Epithelial cell of esophagus (primary cell): Measurements from ENCODE around the gene ALG14.

ENCODE experiments used
- DNase-seq: peaks from one replicate; pipeline ENCODE4 v3.0.0; 2010; ENCODE audit warnings: low read depth
- H3K4me3 ChIP-seq: 2 replicates; pipeline ENCODE4 v1.5.1; 2011; ENCODE audit warnings: mild to moderate bottlenecking, low read length, control low read depth
- TF ChIP-seq, protein P1 (sequence below): IDR thresholded peaks from 2 replicates; pipeline ENCODE4 v1.5.1; 2011; ENCODE audit warnings: low read depth, mild to moderate bottlenecking, low read length, control low read depth, inconsistent platforms; ENCODE audit not compliant: insufficient read depth; ENCODE audit errors: missing control alignments

Gene ALG14

DNA sequence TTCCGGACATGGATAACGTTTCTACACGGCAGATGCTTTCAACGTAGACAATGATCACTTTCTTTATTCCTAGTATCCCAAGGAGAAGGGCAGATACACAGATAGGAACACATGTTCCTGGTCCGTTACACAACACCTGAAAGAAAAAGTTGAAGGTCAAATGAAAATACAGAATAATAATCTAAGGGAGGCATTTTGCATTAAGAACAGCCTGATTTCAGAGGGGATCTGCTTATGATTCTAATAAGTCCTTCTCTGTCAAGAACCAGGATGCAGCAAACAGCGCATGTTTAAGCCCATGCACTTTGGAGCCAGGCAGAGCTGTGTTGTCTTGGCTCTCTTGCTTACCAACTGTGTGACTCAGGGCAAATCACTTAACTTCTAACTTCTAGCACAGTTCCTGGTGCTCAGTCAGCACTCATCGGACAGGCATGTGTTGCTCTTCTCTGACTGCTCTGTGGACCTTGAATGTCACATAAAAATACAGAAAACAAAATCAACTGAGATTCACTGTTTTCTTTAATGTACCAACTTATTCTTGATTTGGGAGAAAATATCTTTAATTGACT is 89.5 kb downstream of the ALG14 start:
- no peak overlapping the region for H3K4me3 ChIP-seq
- DNase-seq, result peak; percentile 89
- TF ChIP-seq, protein P1, sequence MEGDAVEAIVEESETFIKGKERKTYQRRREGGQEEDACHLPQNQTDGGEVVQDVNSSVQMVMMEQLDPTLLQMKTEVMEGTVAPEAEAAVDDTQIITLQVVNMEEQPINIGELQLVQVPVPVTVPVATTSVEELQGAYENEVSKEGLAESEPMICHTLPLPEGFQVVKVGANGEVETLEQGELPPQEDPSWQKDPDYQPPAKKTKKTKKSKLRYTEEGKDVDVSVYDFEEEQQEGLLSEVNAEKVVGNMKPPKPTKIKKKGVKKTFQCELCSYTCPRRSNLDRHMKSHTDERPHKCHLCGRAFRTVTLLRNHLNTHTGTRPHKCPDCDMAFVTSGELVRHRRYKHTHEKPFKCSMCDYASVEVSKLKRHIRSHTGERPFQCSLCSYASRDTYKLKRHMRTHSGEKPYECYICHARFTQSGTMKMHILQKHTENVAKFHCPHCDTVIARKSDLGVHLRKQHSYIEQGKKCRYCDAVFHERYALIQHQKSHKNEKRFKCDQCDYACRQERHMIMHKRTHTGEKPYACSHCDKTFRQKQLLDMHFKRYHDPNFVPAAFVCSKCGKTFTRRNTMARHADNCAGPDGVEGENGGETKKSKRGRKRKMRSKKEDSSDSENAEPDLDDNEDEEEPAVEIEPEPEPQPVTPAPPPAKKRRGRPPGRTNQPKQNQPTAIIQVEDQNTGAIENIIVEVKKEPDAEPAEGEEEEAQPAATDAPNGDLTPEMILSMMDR, result no peak

DNA sequence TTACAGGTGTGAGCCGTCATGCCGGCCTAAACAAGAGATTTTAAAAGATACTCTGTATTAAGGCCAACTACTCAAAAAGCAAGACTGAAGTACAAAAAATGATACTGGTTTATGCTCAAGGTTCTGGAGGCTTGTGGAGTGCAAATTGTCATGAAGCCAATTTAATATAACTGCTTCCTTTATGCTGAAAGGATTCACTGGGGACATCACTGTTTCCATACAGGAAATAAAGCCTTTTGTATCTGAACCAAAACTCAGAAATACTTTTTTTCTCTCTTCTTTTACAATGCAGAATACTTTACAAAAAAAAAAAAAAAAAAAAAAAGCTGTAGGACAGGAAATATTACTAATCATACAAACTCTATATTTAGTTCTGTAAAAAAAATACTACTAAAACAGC is 90.4 kb downstream of the ALG14 start:
- no peak overlapping the region for H3K4me3 ChIP-seq
- no peak for DNase-seq
- TF ChIP-seq, protein P1, result no peak

DNA sequence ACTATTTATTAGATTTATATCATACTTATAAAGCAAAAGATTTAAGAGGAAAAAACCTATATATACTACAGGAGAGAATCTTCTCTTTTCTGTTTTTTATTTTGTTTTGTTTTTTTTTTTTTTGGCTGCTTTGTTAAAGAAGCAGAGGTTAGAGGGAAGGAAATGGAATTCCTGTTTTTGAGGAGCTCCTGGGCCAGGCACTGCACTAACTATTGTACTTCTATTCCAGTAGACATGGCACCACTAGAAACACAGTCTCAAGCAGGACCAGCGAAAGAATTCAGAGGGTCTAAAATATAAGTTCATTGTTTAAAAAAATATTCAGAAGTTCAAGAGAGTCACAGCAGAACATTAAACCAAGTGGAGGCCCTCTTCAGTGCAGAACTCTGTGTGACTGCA is 91.2 kb downstream of the ALG14 start:
- TF ChIP-seq, protein P1, result no peak

DNA sequence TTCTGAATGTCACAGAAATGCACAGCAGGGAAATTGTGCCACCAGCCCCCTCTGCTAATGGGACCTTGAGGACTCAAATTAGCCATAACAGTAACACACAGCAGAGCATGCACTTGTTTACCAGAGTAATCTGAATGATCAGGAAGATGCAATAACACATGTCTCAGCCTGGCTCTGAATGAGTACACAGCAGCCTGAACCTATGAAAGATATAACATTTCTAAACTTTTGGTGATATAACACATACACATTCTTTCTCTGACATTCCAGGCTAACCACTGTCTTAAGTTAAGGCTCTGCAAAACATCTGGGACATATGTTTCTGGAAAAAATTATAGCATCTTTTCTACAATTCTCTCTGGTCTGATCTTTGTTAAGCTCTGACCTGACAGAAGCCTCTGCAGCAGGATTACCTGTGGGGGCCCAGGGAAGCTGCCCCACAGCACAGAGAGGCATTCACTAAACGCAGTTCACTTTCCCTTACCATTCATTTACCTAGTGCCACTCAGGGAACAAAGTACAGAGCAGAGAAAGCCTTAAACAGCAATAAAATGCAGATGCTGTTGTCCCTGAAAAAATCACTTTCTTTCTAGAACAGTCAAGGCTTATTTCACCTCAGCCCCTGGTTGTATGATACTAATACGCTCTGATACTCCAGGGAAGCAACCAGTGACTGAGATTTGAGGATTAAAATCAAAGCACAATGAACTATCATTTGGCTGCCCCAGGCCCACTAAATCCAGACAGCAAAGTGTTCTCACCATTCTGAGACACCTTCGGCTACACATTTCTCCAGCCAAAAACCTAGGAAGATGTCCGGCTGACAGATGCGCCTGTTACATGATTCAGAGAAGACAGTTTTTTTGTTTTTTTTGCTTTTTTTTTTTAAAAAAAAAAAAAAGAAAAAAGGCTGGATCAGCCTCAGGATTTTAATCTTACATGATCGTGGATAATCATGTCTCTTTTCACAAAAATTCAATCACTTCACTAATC is 91.9 kb downstream of the ALG14 start:
- no peak for DNase-seq
- TF ChIP-seq, protein P1, result no peak

More for the DNA sequence above, 91.2 kb downstream of the ALG14 start:
- no peak overlapping the region for H3K4me3 ChIP-seq
- no peak for DNase-seq

DNA sequence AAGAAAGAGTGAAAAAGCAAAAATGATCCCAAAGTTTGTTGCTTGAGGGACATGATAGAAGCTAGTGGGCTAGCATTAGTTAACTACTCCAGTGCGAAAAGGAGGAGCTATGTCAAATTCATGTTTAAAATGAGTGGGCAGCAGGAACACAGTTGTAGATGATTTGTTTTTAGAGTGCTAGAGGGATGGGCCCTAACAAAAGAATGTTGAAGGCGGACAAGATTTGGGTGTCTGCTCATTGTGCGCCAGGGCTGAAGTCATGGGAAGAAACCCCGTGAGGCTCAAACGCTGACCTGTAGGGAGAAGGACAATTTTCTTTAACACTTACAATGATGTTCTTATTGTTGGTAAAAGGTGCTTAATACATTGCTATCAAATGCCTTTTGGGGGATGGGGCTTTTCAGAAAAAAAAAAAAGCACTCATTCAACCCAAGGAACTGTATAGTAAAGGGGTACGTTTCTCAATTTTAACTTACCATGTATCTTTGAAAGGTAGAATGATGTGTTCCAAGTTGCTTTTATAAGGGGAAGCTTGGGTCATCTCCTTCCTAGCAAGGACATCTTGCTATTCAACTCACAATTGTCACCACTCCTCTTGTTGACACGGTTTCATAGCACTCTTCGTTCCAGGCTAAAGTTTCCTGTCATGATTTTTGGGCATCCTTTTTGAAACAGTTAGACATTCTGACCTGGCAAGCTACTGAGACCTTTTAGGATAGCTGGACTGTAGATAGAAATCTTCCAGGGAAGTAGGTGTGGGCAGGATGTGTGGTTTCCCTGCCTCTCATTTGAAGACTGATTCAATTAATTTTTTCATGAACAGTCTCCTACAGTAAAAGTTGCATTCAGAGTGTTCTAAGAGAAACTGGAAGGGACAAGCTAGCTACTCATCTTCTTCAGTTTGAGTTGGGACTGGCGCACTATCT is 92.8 kb downstream of the ALG14 start:
- DNase-seq, result no peak
- TF ChIP-seq, protein P1, result no peak

More for the DNA sequence above, 91.9 kb downstream of the ALG14 start:
- H3K4me3 ChIP-seq, result no peak overlapping the region

DNA sequence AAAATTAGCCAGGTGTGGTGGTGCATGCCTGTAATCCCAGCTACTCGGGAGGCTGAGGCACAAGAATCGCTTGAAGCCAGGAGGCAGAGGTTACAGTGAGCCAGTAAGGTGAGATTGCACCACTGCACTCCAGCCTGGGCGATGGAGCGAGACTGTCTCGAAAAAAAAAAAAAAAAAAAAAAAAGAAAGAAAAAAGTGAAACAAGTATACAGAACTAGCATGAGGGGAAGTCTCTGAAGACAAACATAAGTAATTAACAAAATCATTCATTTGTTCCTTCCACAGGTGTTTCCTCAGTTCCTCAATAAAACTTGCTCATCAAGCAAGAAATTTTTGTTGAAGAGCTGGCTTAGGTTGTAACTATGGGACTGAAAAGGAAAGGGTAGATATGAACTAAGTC is 93.6 kb downstream of the ALG14 start:
- TF ChIP-seq, protein P1, result no peak
- no peak for DNase-seq

More for the DNA sequence above, 92.8 kb downstream of the ALG14 start:
- no peak overlapping the region for H3K4me3 ChIP-seq

More for the DNA sequence above, 93.6 kb downstream of the ALG14 start:
- no peak overlapping the region for H3K4me3 ChIP-seq
